ENCODE data around the gene MAFG.

MAFG gene

GRCh38 chr17:81890447-81891302, 36.9 kb downstream of the MAFG start:
- FAIRE-seq = no peak

- FAIRE-seq = no peak
These were observed 37.9 kb downstream of the MAFG start for GRCh38 chr17:81889602-81890001.

GRCh38 chr17:81888988-81889595, 38.4 kb downstream of the MAFG start:
- no peak for FAIRE-seq

- FAIRE-seq = no peak
These were observed 39.2 kb downstream of the MAFG start for GRCh38 chr17:81888105-81888987.

GRCh38 chr17:81885869-81886548, 41.5 kb downstream of the MAFG start:
- no peak for FAIRE-seq

GRCh38 chr17:81885454-81885853, 42.1 kb downstream of the MAFG start:
- no peak for FAIRE-seq

- FAIRE-seq = no peak
These were observed 42.6 kb downstream of the MAFG start for GRCh38 chr17:81884968-81885367.

- no peak for FAIRE-seq
These were observed 43.0 kb downstream of the MAFG start for GRCh38 chr17:81884520-81884919.

- FAIRE-seq = no peak
These were observed 48.4 kb downstream of the MAFG start for GRCh38 chr17:81879121-81879520.

GRCh38 chr17:81878294-81878693, 49.2 kb downstream of the MAFG start:
- FAIRE-seq = no peak

GRCh38 chr17:81877569-81877968, 50.0 kb downstream of the MAFG start:
- FAIRE-seq = no peak

- no peak for FAIRE-seq
These were observed 55.9 kb downstream of the MAFG start for GRCh38 chr17:81871387-81872230.

GRCh38 chr17:81870981-81871386, 56.6 kb downstream of the MAFG start, which contains the start of gene ARHGDIA:
ARHGDIA (minus strand) TSS chr17:81871337; CDS start chr17:81869930, 1,407 bp downstream.
- FAIRE-seq = no peak

GRCh38 chr17:81870131-81870980, 57.2 kb downstream of the MAFG start:
- FAIRE-seq = no peak

GRCh38 chr17:81869221-81870130, 58.1 kb downstream of the MAFG start:
- no peak for FAIRE-seq

GRCh38 chr17:81868674-81869220, 58.8 kb downstream of the MAFG start:
- FAIRE-seq = no peak

Measured in TTC549 (cell line).